K562 (cell line): ENCODE measurements around the gene SCN2B. TPM values are rescaled to one million over a fixed set of nuclear protein-coding genes. Genes with fewer than 3 reads are reported as not detected.

Experiments used
- ATAC-seq: fragments of 200-7000 bp; cut with Tn5 transposase; 3 replicates; pipeline ENCODE4 v1.9.1; 2020; ENCODE audit warnings: moderate library complexity
- BruUV-seq: library from RNA; stranded (reverse); fragments of 400-500 nt; replicated peaks from 2 replicates; lab custom pipeline; 2021; lab: Mats Ljungman, UMichigan
- CTCF ChIA-PET: fragments of 300-600 bp; formaldehyde crosslinking; extraction: SDS; loops from one replicate; lab custom pipeline; 2021; ENCODE audit warnings: low intra/inter-chr PET ratio; lab: Yijun Ruan, JAX
- POLR2A ChIA-PET: fragments of 300-600, 350-650 bp; sonication (Branson Sonifier 250); formaldehyde crosslinking; extraction: SDS; loops from one replicate; lab custom pipeline; 2021; ENCODE audit warnings: antibody characterized with exemption, inconsistent platforms; lab: Yijun Ruan, JAX
- DNase-seq, 4 experiments: peaks; one replicate each; pipeline versions ENCODE4 v3.0.0 to v3.0.0-alpha.2; 2011 to 2018; ENCODE audit warnings: low spot score in 3 of 4, mixed read lengths in 3 of 4; ENCODE audit errors: extremely low read depth in 1 of 4
- FAIRE-seq: peaks from 2 replicates; lab custom pipeline; 2011; peaks lifted over from hg19 to GRCh38; lab: Jason Lieb, UNC
- H2AFZ ChIP-seq: 2 replicates; pipeline ENCODE4 v1.6.0; 2011; ENCODE audit warnings: low read depth, low read length, control low read depth, inconsistent platforms
- H3K27ac ChIP-seq: fragments of 200-600 bp; 3 replicates; pipeline ENCODE4 v1.8.0; 2011; ENCODE audit warnings: low read depth, mild to moderate bottlenecking, control low read depth, inconsistent platforms, low read length, moderate library complexity, mixed read lengths; ENCODE audit errors: extremely low read depth
- H3K27me3 ChIP-seq, 2 experiments: fragments of 300-600 bp in 1 of 2; 2 replicates in 1 of 2; 3 replicates in 1 of 2; pipeline versions ENCODE4 v1.6.0 to v1.8.0; 2011; ENCODE audit warnings: inconsistent platforms in 2 of 2, low read length in 2 of 2, mild to moderate bottlenecking in 1 of 2, mixed read lengths in 1 of 2, moderate library complexity in 1 of 2; ENCODE audit not compliant: control insufficient read depth in 2 of 2, insufficient read depth in 2 of 2
- H3K36me3 ChIP-seq: fragments of 300-600 bp; 3 replicates; pipeline ENCODE4 v1.8.0; 2011; ENCODE audit warnings: mild to moderate bottlenecking, low read length, inconsistent platforms; ENCODE audit not compliant: control insufficient read depth, insufficient read depth
- H3K4me1 ChIP-seq, 2 experiments: fragments of 200-600 bp in 1 of 2; replicated peaks in 1 of 2; 2 replicates in 1 of 2; 3 replicates in 1 of 2; pipeline versions ENCODE4 v1.5.1 to v1.8.0; 2011; ENCODE audit warnings: inconsistent platforms in 2 of 2, low read length in 2 of 2, mild to moderate bottlenecking in 1 of 2, mixed read lengths in 1 of 2, moderate library complexity in 1 of 2; ENCODE audit not compliant: control insufficient read depth in 2 of 2, insufficient read depth in 2 of 2
- H3K4me2 ChIP-seq: 2 replicates; pipeline ENCODE4 v1.6.1; 2011; ENCODE audit warnings: low read length, control low read depth, inconsistent platforms, mixed read lengths; ENCODE audit not compliant: insufficient read depth
- H3K4me3 ChIP-seq: fragments of 200-600 bp; sonication (generic), shearing (Covaris generic); 2 replicates; pipeline ENCODE4 v1.5.1; 2016; ENCODE audit warnings: control low read depth, inconsistent platforms
- H3K79me2 ChIP-seq: fragments of 200-600 bp; 3 replicates; pipeline ENCODE4 v1.8.0; 2011; ENCODE audit warnings: low read length, inconsistent platforms; ENCODE audit not compliant: control insufficient read depth, insufficient read depth
- H3K9ac ChIP-seq, 2 experiments: 2 replicates each; pipeline versions ENCODE4 v1.6.0 to v1.6.1; 2011; ENCODE audit warnings: low read depth in 2 of 2, low read length in 2 of 2, control low read depth in 1 of 2, inconsistent platforms in 1 of 2, mild to moderate bottlenecking in 1 of 2, mixed read lengths in 1 of 2; ENCODE audit not compliant: insufficient read depth in 1 of 2
- H3K9me1 ChIP-seq: one replicate; pipeline ENCODE4 v1.6.0; 2011; ENCODE audit warnings: inconsistent platforms, mild to moderate bottlenecking, low read length, moderate library complexity; ENCODE audit not compliant: control insufficient read depth, insufficient read depth
- H3K9me3 ChIP-seq: replicated peaks from 2 replicates; pipeline ENCODE4 v1.5.1; 2011; ENCODE audit warnings: low read depth, low read length, inconsistent platforms; ENCODE audit not compliant: control insufficient read depth, insufficient read depth
- H4K20me1 ChIP-seq: replicated peaks from 2 replicates; pipeline ENCODE4 v1.6.1; 2011; ENCODE audit warnings: low read length, inconsistent platforms, mixed read lengths; ENCODE audit not compliant: control insufficient read depth, insufficient read depth
- CEBPB ChIP-seq: fragments of 450-650 bp; IDR thresholded peaks from 2 replicates; pipeline ENCODE4 v1.6.1; 2016; ENCODE audit warnings: missing genetic modification characterization, missing compliant biosample characterization
- CEBPG ChIP-seq, 3 experiments: fragments of 200-800 bp in 1 of 3; sonication (Bioruptor generic) in 1 of 3; sonication (generic) in 1 of 3; formaldehyde crosslinking in 1 of 3; IDR thresholded peaks in 2 of 3; conservative IDR thresholded peaks in 1 of 3; 2 replicates each; pipeline versions ENCODE4 v1.6.1 to v1.8.0; 2016 to 2022; ENCODE audit warnings: missing compliant biosample characterization in 2 of 3, missing genetic modification characterization in 2 of 3, mild to moderate bottlenecking in 1 of 3, missing genetic modification reagents in 1 of 3
- JUN ChIP-seq, 2 experiments: sonication (generic) in 1 of 2; formaldehyde crosslinking in 1 of 2; IDR thresholded peaks; 2 replicates each; pipeline versions ENCODE4 v1.6.1 to v1.8.0; 2012 to 2022; ENCODE audit warnings: borderline replicate concordance in 2 of 2, mild to moderate bottlenecking in 2 of 2, improper control_type of control experiment in 1 of 2, low read depth in 1 of 2, low read length in 1 of 2, missing genetic modification reagents in 1 of 2
- KDM1A ChIP-seq, 2 experiments: fragments of 450-650 bp; IDR thresholded peaks; 2 replicates each; pipeline ENCODE4 v1.6.1; 2016; ENCODE audit warnings: mild to moderate bottlenecking in 2 of 2
- MYNN ChIP-seq, 2 experiments: sonication (generic); formaldehyde crosslinking in 1 of 2; IDR thresholded peaks; 2 replicates each; pipeline versions ENCODE4 v1.5.0 to v1.6.1; 2016 to 2020; ENCODE audit warnings: antibody characterized with exemption in 1 of 2, missing genetic modification reagents in 1 of 2
- RFX5 ChIP-seq: IDR thresholded peaks from 2 replicates; pipeline ENCODE4 v1.6.1; 2011; ENCODE audit warnings: low read depth, mild to moderate bottlenecking, improper control_type of control experiment, low read length
- U2AF1 ChIP-seq: fragments of 200-400 bp; formaldehyde crosslinking; optimal IDR thresholded peaks from 2 replicates; pipeline ENCODE3; 2017; ENCODE audit warnings: mild to moderate bottlenecking, low read depth, low read length, moderate library complexity
- WGBS: fragments of 100-300 bp; shearing (Covaris generic); methylation state at CpG from one replicate; pipeline ENCODE4 v1.1.6; 2016; ENCODE audit warnings: low coverage, mixed read lengths; ENCODE audit not compliant: insufficient coverage; ENCODE audit errors: missing lambda C conversion rate; 5-methylcytosine and 5-hydroxymethylcytosine counted together
- in situ Hi-C: fragments of 300-500 bp; cut with MboI; formaldehyde crosslinking; loops from 4 replicates; pipeline ENCODE4 v1.15.0; 2018; ENCODE audit warnings: inconsistent platforms, mixed read lengths
- intact Hi-C: fragments of 100-400 bp; cut with micrococcal nuclease; formaldehyde crosslinking; loops from 2 replicates; pipeline ENCODE4 v1.14.2; 2022
- polyA plus RNA-seq, 8 experiments: library from polyadenylated mRNA; depleted of rRNA in 4 of 8; stranded (reverse) in 5 of 8; unstranded in 3 of 8; fragments of >200 nt; fragmentation: Nextera tagmentation in 2 of 8; fragmentation: Illumina TruSeq in 1 of 8; extraction: Ambion mirVana in 2 of 8; extraction: Trizol in 1 of 8; gene quantifications; 2 replicates each; pipeline versions ENCODE4 v1.2.1 to v1.2.3, GENCODE V29; 2011 to 2014; ENCODE audit warnings: inconsistent platforms in 1 of 8, missing spikeins in 1 of 8
- total RNA-seq, 7 experiments: library from RNA; depleted of rRNA in 6 of 7; stranded (reverse); fragments of >200 nt in 6 of 7; fragmentation: Illumina TruSeq in 2 of 7; extraction: Trizol in 2 of 7; gene quantifications; 2 replicates each; pipeline versions ENCODE4 v1.2.1 to v1.2.3, GENCODE V29; 2011 to 2021; ENCODE audit warnings: low replicate concordance in 1 of 7
- TF ChIP-seq, protein P1 (sequence below): sonication (generic); formaldehyde crosslinking; IDR thresholded peaks from 2 replicates; pipeline ENCODE4 v1.8.0; 2022; ENCODE audit warnings: mild to moderate bottlenecking, missing genetic modification reagents
- TF ChIP-seq, protein P2 (sequence below), 2 experiments: fragments of 450-650 bp in 1 of 2; sonication (generic) in 1 of 2; formaldehyde crosslinking in 1 of 2; IDR thresholded peaks in 1 of 2; conservative IDR thresholded peaks in 1 of 2; 2 replicates each; pipeline versions ENCODE4 v1.6.1 to v1.8.1; 2016 to 2023; ENCODE audit warnings: mild to moderate bottlenecking in 2 of 2, moderate library complexity in 2 of 2, inconsistent platforms in 1 of 2, missing genetic modification reagents in 1 of 2

Gene SCN2B
- total and polyA plus RNA-seq, 9 of the 15 experiments (the other 6 are each of a cell fraction or from before 2014, with no cell fraction given) = not detected

DNA sequence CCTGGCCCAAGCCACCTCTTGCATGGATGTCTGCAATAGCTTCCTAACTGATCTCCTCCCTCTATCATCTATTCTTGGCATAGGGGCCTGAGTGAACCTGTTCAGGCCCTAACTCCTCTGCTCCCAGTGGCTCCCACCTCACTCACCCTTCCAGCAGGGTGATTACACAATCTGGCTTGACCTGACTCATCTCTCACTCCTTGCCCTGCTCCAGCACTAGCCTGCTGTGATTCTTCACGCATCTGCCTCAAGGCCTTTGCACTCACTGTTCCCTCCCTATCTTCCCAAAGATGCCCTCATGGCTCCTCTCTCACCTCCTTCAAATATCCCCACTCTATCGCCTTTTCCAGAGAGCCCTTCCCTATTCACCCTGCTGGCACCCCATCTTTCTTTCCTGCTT lies 34.4 kb downstream of the SCN2B start:
- H2AFZ ChIP-seq = no peak overlapping the region
- POLR2A ChIA-PET = no interaction called here
- H4K20me1 ChIP-seq = no peaks in the 10 kb centered on the region; the same call in 1 of the 2 replicates
- TF ChIP-seq, protein P1, sequence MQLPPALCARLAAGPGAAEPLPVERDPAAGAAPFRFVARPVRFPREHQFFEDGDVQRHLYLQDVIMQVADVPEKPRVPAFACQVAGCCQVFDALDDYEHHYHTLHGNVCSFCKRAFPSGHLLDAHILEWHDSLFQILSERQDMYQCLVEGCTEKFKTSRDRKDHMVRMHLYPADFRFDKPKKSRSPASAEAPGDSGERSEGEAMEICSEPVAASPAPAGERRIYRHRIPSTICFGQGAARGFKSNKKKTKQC (CRISPR knock-in tag) = no peak
- TF ChIP-seq CEBPG (CRISPR knock-in tag; IDR thresholded peaks at IDR 0.05) (no peak), CEBPG (tag; conservative IDR thresholded peaks at IDR 0.05 in 1 of 2, IDR thresholded peaks at IDR 0.05 in 1 of 2) (peak in 1 of 2 experiments; percentile 68; a peak in 2 of 4 replicates), CEBPB (tag) (peak; percentile 64), JUN (IDR thresholded peaks at IDR 0.05; ENCODE audit: borderline replicate concordance, low read depth, low read length) (0 out of 2 replicates have a peak, but pooled peaks have one; percentile 14), JUN (CRISPR knock-in tag; IDR thresholded peaks at IDR 0.05; ENCODE audit: borderline replicate concordance) (no peak), MYNN (IDR thresholded peaks at IDR 0.05) (no peak), MYNN (CRISPR knock-in tag; IDR thresholded peaks at IDR 0.05) (no peak), RFX5 (no peak), KDM1A (IDR thresholded peaks at IDR 0.05) (peak; percentile 24 to 37; a peak in 2 of 4 replicates), U2AF1 (no peak)
- TF ChIP-seq, protein P2, sequence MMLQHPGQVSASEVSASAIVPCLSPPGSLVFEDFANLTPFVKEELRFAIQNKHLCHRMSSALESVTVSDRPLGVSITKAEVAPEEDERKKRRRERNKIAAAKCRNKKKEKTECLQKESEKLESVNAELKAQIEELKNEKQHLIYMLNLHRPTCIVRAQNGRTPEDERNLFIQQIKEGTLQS (IDR thresholded peaks at IDR 0.05) = 0 out of 2 replicates have a peak, but pooled peaks have one; percentile 17
- TF ChIP-seq, protein P2 (CRISPR knock-in tag; conservative IDR thresholded peaks at IDR 0.05) = no peak
- TF ChIP-seq, all 486 proteins: peak for 5
- ATAC-seq = no peak
- no TSS peak for BruUV-seq
- no peak overlapping the region for H3K9ac ChIP-seq
- DNase-seq = no peak
- 0% methylated on average over 2 of the region's 2 CpGs for WGBS
- no peaks in the 10 kb centered on the region for H3K9me1 ChIP-seq
- no peaks in the 10 kb centered on the region for H3K9me3 ChIP-seq
- H3K4me1 ChIP-seq = peaks cover 0 to 11% of the 10 kb centered on the region in 2 experiments; a peak in 2 of 5 replicates
- peaks cover 23 to 61% of the 10 kb centered on the region in 2 experiments for H3K27me3 ChIP-seq
- no peaks in the 10 kb centered on the region for H3K79me2 ChIP-seq
- H3K27ac ChIP-seq = no peak overlapping the region
- FAIRE-seq = no peak
- no peak overlapping the region for H3K4me3 ChIP-seq
- intact Hi-C loops = no loop called here
- no peaks in the 10 kb centered on the region for H3K36me3 ChIP-seq
- in situ Hi-C loops = no loop called here
- H3K4me2 ChIP-seq = no peak overlapping the region
- CTCF ChIA-PET = no interaction called here
